AG09309 (cell line): ENCODE results near the gene KRTAP10-10.

Source experiments
- DNase-seq: peaks from one replicate; pipeline ENCODE4 v3.0.0-alpha.2; 2010; ENCODE audit warnings: low read depth
- H3K4me3 ChIP-seq: 2 replicates; pipeline ENCODE4 v1.5.1; 2011; ENCODE audit warnings: mild to moderate bottlenecking, low read depth, low read length, moderate library complexity; ENCODE audit not compliant: control insufficient read depth
- TF ChIP-seq, protein P1 (sequence below): IDR thresholded peaks from 2 replicates; pipeline ENCODE4 v1.5.1; 2011; ENCODE audit warnings: mild to moderate bottlenecking, low read depth, low read length, inconsistent platforms; ENCODE audit not compliant: insufficient read depth, control insufficient read depth; ENCODE audit errors: missing control alignments

KRTAP10-10 gene

DNA sequence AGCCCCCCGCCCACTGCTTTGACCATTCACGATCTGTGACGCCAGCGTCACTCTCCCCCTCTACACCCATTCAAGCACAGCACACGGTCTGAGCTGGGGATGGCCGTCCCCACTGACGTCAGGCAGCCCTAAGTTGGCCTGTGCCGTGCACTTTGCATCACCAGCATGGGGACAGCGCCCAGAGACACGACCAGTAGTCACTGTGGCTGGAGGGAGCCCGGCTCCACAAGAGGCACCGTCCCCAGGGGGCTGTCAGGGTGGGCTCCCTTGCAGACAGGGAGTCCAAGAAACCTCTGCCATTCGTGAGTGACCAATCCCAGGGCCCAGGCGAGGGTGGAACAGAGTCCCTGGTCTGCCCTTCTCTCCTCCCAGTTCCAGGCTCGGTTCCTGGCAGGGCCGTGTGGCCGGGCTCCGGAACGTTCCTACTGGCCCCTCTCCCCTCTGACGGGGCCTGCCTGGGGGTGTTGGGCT lies 23.0 kb upstream of the KRTAP10-10 start:
- TF ChIP-seq, protein P1, sequence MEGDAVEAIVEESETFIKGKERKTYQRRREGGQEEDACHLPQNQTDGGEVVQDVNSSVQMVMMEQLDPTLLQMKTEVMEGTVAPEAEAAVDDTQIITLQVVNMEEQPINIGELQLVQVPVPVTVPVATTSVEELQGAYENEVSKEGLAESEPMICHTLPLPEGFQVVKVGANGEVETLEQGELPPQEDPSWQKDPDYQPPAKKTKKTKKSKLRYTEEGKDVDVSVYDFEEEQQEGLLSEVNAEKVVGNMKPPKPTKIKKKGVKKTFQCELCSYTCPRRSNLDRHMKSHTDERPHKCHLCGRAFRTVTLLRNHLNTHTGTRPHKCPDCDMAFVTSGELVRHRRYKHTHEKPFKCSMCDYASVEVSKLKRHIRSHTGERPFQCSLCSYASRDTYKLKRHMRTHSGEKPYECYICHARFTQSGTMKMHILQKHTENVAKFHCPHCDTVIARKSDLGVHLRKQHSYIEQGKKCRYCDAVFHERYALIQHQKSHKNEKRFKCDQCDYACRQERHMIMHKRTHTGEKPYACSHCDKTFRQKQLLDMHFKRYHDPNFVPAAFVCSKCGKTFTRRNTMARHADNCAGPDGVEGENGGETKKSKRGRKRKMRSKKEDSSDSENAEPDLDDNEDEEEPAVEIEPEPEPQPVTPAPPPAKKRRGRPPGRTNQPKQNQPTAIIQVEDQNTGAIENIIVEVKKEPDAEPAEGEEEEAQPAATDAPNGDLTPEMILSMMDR: no peak
- H3K4me3 ChIP-seq: no peak overlapping the region
- no peak for DNase-seq

DNA sequence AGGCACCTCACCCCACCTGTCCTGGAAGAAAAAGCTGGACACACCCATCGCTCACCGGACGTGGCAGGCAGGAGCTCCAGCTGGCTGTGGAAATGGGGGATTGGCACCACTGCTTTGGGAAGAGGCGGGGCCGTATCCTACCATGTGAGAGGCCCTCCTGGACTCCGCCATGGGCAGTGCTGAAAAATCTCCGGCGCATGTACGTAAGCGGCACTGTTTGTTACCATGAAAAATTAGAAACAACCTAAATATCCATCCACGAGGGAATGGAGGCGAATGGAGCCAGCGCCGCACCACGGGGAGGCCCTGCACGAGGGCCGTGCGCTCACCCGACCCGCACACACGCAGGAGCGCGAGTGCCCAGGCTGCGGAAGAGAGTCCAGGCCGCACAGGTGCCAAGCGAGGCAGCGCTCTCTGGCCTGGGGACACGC lies 22.2 kb upstream of the KRTAP10-10 start:
- TF ChIP-seq, protein P1: no peak
- no peak overlapping the region for H3K4me3 ChIP-seq
- DNase-seq: no peak

DNA sequence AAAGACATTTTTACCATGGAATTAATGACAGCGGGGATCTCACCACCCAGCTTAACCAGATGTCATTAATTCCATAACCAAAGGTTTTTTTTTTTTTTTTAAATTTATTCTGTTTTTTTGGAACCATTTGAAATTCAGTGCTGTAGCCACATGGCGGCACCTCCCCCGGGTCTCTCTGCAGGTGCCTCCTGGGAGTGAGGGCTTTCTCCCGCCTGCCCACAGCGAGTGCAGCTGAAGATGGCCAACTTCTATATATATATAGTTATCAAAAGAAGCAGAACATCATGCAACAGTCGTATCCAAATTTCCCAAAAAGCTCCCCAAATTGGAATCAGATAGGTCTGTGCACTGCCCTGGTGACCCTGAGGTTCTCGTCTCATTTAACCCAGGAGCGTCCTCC lies 21.7 kb upstream of the KRTAP10-10 start:
- DNase-seq: no peak
- H3K4me3 ChIP-seq: no peak overlapping the region
- TF ChIP-seq, protein P1: no peak

DNA sequence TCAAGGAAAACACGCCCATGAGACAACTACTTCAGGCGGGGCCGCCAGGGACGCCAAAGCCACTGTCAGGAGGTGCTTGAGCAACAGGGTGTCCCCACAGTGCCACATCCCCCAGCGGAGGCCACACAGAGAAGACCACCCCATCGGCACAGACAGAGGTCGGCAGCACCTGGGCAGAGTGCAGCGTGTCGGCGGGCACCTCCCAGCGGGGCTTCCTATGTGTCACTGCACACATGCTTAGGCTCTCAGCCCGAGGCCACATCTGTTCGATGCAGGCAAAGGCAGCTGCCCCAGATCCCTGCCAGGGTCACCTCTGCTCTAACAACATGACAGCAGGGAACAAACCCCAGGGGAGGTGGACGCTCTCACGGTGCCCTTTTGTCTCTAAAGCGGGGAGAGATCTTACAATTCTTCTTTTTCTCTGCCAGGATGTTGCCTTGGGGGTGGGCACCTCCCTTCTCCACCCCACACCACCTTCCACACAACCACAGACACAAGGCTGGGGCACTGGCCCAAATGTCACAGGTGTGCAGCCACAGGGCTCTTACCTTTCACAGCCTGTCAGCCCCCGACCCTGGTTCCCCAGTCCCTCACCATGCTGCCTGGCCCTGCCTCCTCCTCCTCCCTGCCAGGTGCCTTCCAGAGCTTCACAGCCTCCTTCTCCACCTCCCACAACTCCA lies 21.1 kb upstream of the KRTAP10-10 start:
- TF ChIP-seq, protein P1: no peak
- DNase-seq: no peak
- no peak overlapping the region for H3K4me3 ChIP-seq

DNA sequence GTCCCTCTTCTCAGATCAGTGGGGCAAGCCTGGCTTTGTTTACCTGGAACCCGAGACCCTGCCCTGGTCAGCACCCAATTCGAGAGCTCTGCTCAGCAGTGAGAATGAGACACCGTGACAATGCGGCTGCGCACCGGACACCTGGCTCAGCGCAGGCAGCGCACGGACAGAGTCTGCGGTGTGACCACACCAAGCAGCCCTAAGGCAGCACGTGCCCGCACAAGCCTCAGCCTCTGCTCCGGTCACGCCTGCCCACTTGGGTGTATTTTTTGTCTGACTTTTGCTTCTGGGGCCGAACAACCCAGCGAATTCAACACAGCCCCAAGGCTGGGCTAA lies 20.6 kb upstream of the KRTAP10-10 start:
- no peak for DNase-seq
- no peak overlapping the region for H3K4me3 ChIP-seq
- TF ChIP-seq, protein P1: no peak

DNA sequence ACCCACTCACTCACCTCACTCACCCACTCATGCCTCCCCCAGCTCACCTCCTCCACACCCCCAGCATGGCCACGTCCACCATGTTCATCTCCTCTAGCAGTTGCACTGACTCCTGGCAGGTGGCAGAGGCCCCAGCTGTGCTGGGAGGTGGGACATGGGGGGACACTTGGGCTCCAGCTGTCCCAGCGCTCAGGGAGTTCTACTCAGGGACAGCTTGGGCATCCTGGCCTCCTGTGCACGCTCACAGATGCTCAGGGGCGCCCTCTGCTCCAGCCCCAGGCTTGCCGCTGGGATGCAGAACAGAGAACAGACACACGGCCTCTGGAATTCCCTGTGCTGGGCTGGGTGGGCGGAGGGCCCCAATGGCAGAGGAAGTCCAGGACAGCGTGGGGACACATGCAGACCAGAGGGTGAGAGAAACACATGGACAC lies 20.1 kb upstream of the KRTAP10-10 start:
- no peak overlapping the region for H3K4me3 ChIP-seq
- TF ChIP-seq, protein P1: no peak
- DNase-seq: no peak
